Measurements from ENCODE around the gene RABL6. TPM values are rescaled to one million over a fixed set of nuclear protein-coding genes. Genes with fewer than 3 reads are reported as not detected.
"Not testable (repeated sequence)": the region's sequence is repeated elsewhere in the genome, so short reads cannot be mapped to it uniquely, and the experiment has no call there.

Gene RABL6
- total RNA-seq, 4 donors from 2014 or later = 54.2 to 70.7 (median 61.0) TPM

GRCh38 chr9:136764301-136764891 lies 43.4 kb upstream of the RABL6 start, which contains the start of gene LCN15:
Gene LCN15 (minus strand): TSS chr9:136764518. CDS start chr9:136764488, 30 bp downstream.
- Histone ChIP-seq H3K4me3 (no peak within 1 kb of the TSS), H3K27ac (no peak within 1 kb of the TSS), H3K9me3 (no peaks in the 10 kb centered on the region), H3K4me1 (peaks cover 8% of the 10 kb centered on the region), H3K27me3 (peaks cover 69% of the 10 kb centered on the region), H3K36me3 (no peaks in the 10 kb centered on the region)
- WGBS = 69% methylated on average over 3 of the region's 14 CpGs
- DNase-seq (ENCODE audit: low spot score in 2 of 2) = no peak
- TF ChIP-seq POLR2AphosphoS5 (IDR thresholded peaks at IDR 0.05) = no peak
- no peak for TF ChIP-seq CTCF (IDR thresholded peaks at IDR 0.05)
- TF ChIP-seq EP300 (IDR thresholded peaks at IDR 0.05) = no peak
- TF ChIP-seq POLR2A (IDR thresholded peaks at IDR 0.05) = no peak

GRCh38 chr9:136765041-136765440 lies 42.7 kb upstream of the RABL6 start:
- no peak for TF ChIP-seq POLR2A (IDR thresholded peaks at IDR 0.05)
- TF ChIP-seq CTCF (IDR thresholded peaks at IDR 0.05) = no peak
- TF ChIP-seq POLR2AphosphoS5 (IDR thresholded peaks at IDR 0.05) = no peak
- TF ChIP-seq EP300 (IDR thresholded peaks at IDR 0.05) = no peak
- peaks cover 64% of the 10 kb centered on the region for H3K27me3 ChIP-seq
- no peak overlapping the region for H3K4me3 ChIP-seq
- DNase-seq (ENCODE audit: low spot score in 2 of 2) = no peak
- peaks cover 8% of the 10 kb centered on the region for H3K4me1 ChIP-seq
- no CpG with 5 or more reads among the region's 14 CpGs for WGBS
- no peaks in the 10 kb centered on the region for H3K9me3 ChIP-seq
- H3K27ac ChIP-seq = no peak overlapping the region
- no peaks in the 10 kb centered on the region for H3K36me3 ChIP-seq

DNA sequence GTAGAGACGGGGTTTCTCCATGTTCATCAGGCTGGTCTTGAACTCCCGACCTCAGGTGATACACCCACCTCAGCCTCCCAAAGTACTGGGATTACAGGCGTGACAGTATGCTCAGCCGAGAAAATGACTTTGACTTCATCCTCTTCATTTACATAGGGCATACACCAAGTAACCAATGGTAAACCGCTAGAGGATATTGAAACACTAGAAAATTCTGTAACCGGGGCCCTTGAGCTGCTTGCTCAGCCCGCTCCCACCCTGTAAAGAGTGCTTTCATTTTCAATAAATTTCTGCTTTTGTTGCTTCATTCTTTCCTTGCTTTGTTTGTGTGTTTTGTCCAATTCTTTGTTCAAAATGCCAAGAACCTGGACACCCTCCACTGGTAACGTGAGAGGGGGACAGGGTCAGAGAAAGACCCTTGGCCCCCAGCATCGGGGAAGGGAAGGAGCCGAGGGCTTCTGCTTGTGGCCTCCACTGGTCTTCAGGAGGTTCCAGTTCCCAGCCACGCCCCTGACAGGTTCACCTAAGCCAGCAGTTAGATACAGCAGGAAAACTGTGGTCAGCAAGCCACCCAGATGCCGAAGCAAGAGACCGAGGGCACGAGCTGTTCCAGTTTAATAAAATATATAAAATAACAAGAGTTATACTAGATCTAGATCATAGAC lies 41.9 kb upstream of the RABL6 start:
- not testable (repeated sequence) for H3K9me3 ChIP-seq; DNase-seq (ENCODE audit: low spot score in 2 of 2); H3K4me3 ChIP-seq; H3K27ac ChIP-seq; H3K36me3 ChIP-seq; H3K4me1 ChIP-seq
- WGBS = 72% methylated on average over 14 of the region's 14 CpGs
- H3K27me3 ChIP-seq = peaks cover 56% of the 10 kb centered on the region

- peak in 1 of 2 donors; percentile 29 for TF ChIP-seq CTCF (IDR thresholded peaks at IDR 0.05)
- H3K27ac ChIP-seq, H3K9me3 ChIP-seq, H3K4me1 ChIP-seq, H3K36me3 ChIP-seq, H3K4me3 ChIP-seq: not testable (repeated sequence)
- DNase-seq (ENCODE audit: low spot score in 2 of 2) = peak in 1 of 2 donors; percentile 65
- 43% methylated on average over 12 of the region's 18 CpGs for WGBS
- peaks cover 51% of the 10 kb centered on the region for H3K27me3 ChIP-seq
Observed at GRCh38 chr9:136766410-136767120, 41.2 kb upstream of the RABL6 start.

GRCh38 chr9:136769710-136770191 lies 38.0 kb upstream of the RABL6 start:
- 22% methylated on average over 10 of the region's 16 CpGs for WGBS
- TF ChIP-seq POLR2A (IDR thresholded peaks at IDR 0.05) (no peak), CTCF (IDR thresholded peaks at IDR 0.05) (peak in 1 of 2 donors; percentile 51)
- Histone ChIP-seq H3K36me3 (no peaks in the 10 kb centered on the region), H3K9me3 (no peaks in the 10 kb centered on the region), H3K4me3 (no peak overlapping the region), H3K4me1 (no peaks in the 10 kb centered on the region), H3K27me3 (peaks cover 20% of the 10 kb centered on the region), H3K27ac (no peak overlapping the region)
- DNase-seq (ENCODE audit: low spot score in 2 of 2) = no peak

Data from suprapubic skin (tissue), 4 donors.